HG02884 (cell line): ENCODE data around the gene ATL2.
"Not testable (repeated sequence)": the region's sequence is repeated elsewhere in the genome, so short reads cannot be mapped to it uniquely, and the experiment has no call there.

ENCODE experiments used
- ATAC-seq: cut with Tn5 transposase; IDR thresholded peaks from one replicate; pipeline ENCODE4 v1.9.1; 2021; ENCODE audit warnings: mild to moderate bottlenecking, moderate library complexity; ENCODE audit not compliant: unreplicated experiment

The ATL2 gene

GRCh38 chr2:38277245-38278116 is 99.6 kb downstream of the ATL2 start:
- no peak for ATAC-seq

- ATAC-seq: no peak
These were observed 102.5 kb downstream of the ATL2 start for GRCh38 chr2:38274286-38275276.

GRCh38 chr2:38271697-38272096 is 105.4 kb downstream of the ATL2 start:
- ATAC-seq: no peak

GRCh38 chr2:38269421-38269820 is 107.7 kb downstream of the ATL2 start:
- ATAC-seq: no peak

GRCh38 chr2:38268691-38269327 is 108.3 kb downstream of the ATL2 start:
- ATAC-seq: no peak

- no peak for ATAC-seq
These were observed 109.1 kb downstream of the ATL2 start for GRCh38 chr2:38268001-38268400.

GRCh38 chr2:38267270-38267925 is 109.7 kb downstream of the ATL2 start:
- no peak for ATAC-seq

GRCh38 chr2:38266382-38267061 is 110.6 kb downstream of the ATL2 start:
- no peak for ATAC-seq

GRCh38 chr2:38265461-38265860 is 111.6 kb downstream of the ATL2 start:
- no peak for ATAC-seq

GRCh38 chr2:38264396-38265221 is 112.5 kb downstream of the ATL2 start:
- no peak for ATAC-seq

- ATAC-seq: no peak
These were observed 113.8 kb downstream of the ATL2 start for GRCh38 chr2:38263293-38263692.

- ATAC-seq: no peak
These were observed 114.8 kb downstream of the ATL2 start for GRCh38 chr2:38262069-38262871.

GRCh38 chr2:38261569-38262068 is 115.5 kb downstream of the ATL2 start:
- no peak for ATAC-seq

- no peak for ATAC-seq
These were observed 116.1 kb downstream of the ATL2 start for GRCh38 chr2:38260972-38261371.

GRCh38 chr2:38260469-38260868 is 116.6 kb downstream of the ATL2 start:
- no peak for ATAC-seq

- no peak for ATAC-seq
These were observed 117.8 kb downstream of the ATL2 start for GRCh38 chr2:38259311-38259710.

GRCh38 chr2:38257680-38258079 is 119.4 kb downstream of the ATL2 start:
- ATAC-seq: not testable (repeated sequence)

- no peak for ATAC-seq
These were observed 120.5 kb downstream of the ATL2 start for GRCh38 chr2:38256610-38257009.
